HG03066 (cell line): ENCODE data around the gene RPTN.
"Not testable (repeated sequence)": the region's sequence is repeated elsewhere in the genome, so short reads cannot be mapped to it uniquely, and the experiment has no call there.

Source experiments
- ATAC-seq: cut with Tn5 transposase; IDR thresholded peaks from one replicate; pipeline ENCODE4 v1.9.1; 2021; ENCODE audit warnings: low read depth; ENCODE audit not compliant: unreplicated experiment

The RPTN gene

GRCh38 chr1:152166966-152167365 is 7.9 kb upstream of the RPTN start:
- ATAC-seq, result no peak

- no peak for ATAC-seq
These were observed 6.5 kb upstream of the RPTN start for GRCh38 chr1:152165286-152166077.

GRCh38 chr1:152164517-152165136 is 5.6 kb upstream of the RPTN start:
- ATAC-seq, result no peak

GRCh38 chr1:152162792-152163463 is 3.9 kb upstream of the RPTN start:
- ATAC-seq, result no peak

GRCh38 chr1:152160576-152160975 is 1.5 kb upstream of the RPTN start:
- no peak for ATAC-seq

- no peak for ATAC-seq
These were observed 5.0 kb downstream of the RPTN start for GRCh38 chr1:152153996-152154395.

- no peak for ATAC-seq
These were observed 7.4 kb downstream of the RPTN start for GRCh38 chr1:152151646-152152045.

- no peak for ATAC-seq
These were observed 10.0 kb downstream of the RPTN start for GRCh38 chr1:152148981-152149380.

GRCh38 chr1:152148051-152148450 is 11.0 kb downstream of the RPTN start:
- ATAC-seq, result no peak

- no peak for ATAC-seq
These were observed 13.3 kb downstream of the RPTN start for GRCh38 chr1:152145769-152146168.

GRCh38 chr1:152144674-152145183 is 14.3 kb downstream of the RPTN start:
- ATAC-seq, result not testable (repeated sequence)

- ATAC-seq, result no peak
These were observed 15.7 kb downstream of the RPTN start for GRCh38 chr1:152143150-152143887.

- no peak for ATAC-seq
These were observed 16.9 kb downstream of the RPTN start for GRCh38 chr1:152141971-152142584.

GRCh38 chr1:152137215-152137614 is 21.8 kb downstream of the RPTN start:
- ATAC-seq, result no peak

- no peak for ATAC-seq
These were observed 28.8 kb downstream of the RPTN start for GRCh38 chr1:152130186-152130585.

GRCh38 chr1:152127673-152128072 is 31.4 kb downstream of the RPTN start:
- no peak for ATAC-seq

GRCh38 chr1:152125834-152126443 is 33.1 kb downstream of the RPTN start:
- no peak for ATAC-seq

- no peak for ATAC-seq
These were observed 40.1 kb downstream of the RPTN start for GRCh38 chr1:152118915-152119314.

- ATAC-seq, result no peak
These were observed 43.7 kb downstream of the RPTN start, which contains the start of gene TCHH for GRCh38 chr1:152115344-152115743. TCHH (minus strand) TSS chr1:152115444; CDS start chr1:152114080, 1,364 bp downstream.
